ENCODE data around the gene TMEM131. TPM values are rescaled to one million over a fixed set of nuclear protein-coding genes. Genes with fewer than 3 reads are reported as not detected.

The TMEM131 gene
- total RNA-seq, 6 experiments from 2014 or later, result 39.2 to 49.5 (median 45.1) TPM

GRCh38 chr2:97724501-97724900 is 271.2 kb downstream of the TMEM131 start:
- TF ChIP-seq, protein P1, sequence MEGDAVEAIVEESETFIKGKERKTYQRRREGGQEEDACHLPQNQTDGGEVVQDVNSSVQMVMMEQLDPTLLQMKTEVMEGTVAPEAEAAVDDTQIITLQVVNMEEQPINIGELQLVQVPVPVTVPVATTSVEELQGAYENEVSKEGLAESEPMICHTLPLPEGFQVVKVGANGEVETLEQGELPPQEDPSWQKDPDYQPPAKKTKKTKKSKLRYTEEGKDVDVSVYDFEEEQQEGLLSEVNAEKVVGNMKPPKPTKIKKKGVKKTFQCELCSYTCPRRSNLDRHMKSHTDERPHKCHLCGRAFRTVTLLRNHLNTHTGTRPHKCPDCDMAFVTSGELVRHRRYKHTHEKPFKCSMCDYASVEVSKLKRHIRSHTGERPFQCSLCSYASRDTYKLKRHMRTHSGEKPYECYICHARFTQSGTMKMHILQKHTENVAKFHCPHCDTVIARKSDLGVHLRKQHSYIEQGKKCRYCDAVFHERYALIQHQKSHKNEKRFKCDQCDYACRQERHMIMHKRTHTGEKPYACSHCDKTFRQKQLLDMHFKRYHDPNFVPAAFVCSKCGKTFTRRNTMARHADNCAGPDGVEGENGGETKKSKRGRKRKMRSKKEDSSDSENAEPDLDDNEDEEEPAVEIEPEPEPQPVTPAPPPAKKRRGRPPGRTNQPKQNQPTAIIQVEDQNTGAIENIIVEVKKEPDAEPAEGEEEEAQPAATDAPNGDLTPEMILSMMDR (IDR thresholded peaks at IDR 0.05), result no peak
- H3K9me3 Mint-ChIP-seq, result 0 out of 2 replicates have a peak, but pooled peaks cover 4% of the 10 kb centered on the region
- no peaks in the 10 kb centered on the region for H3K4me1 Mint-ChIP-seq (ENCODE audit: low read depth)
- no peak overlapping the region for H3K27ac Mint-ChIP-seq
- DNase-seq, result no peak
- peaks cover 18% of the 10 kb centered on the region for H3K27me3 Mint-ChIP-seq (ENCODE audit: insufficient read depth)
- H3K4me3 Mint-ChIP-seq, result no peak overlapping the region
- peaks cover 4% of the 10 kb centered on the region; the same call in 1 of the 2 replicates for H3K36me3 Mint-ChIP-seq (ENCODE audit: low read depth)

DNA sequence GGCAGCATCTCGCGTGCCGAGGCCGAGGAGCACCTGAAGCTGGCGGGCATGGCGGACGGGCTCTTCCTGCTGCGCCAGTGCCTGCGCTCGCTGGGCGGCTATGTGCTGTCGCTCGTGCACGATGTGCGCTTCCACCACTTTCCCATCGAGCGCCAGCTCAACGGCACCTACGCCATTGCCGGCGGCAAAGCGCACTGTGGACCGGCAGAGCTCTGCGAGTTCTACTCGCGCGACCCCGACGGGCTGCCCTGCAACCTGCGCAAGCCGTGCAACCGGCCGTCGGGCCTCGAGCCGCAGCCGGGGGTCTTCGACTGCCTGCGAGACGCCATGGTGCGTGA is 271.7 kb downstream of the TMEM131 start:
- no peak overlapping the region for H3K27ac Mint-ChIP-seq
- peaks cover 18% of the 10 kb centered on the region for H3K27me3 Mint-ChIP-seq (ENCODE audit: insufficient read depth)
- no peak for DNase-seq
- H3K4me3 Mint-ChIP-seq, result no peak overlapping the region
- peaks cover 4% of the 10 kb centered on the region; the same call in 1 of the 2 replicates for H3K36me3 Mint-ChIP-seq (ENCODE audit: low read depth)
- H3K9me3 Mint-ChIP-seq, result 0 out of 2 replicates have a peak, but pooled peaks cover 4% of the 10 kb centered on the region
- TF ChIP-seq, protein P1 (IDR thresholded peaks at IDR 0.05), result no peak
- H3K4me1 Mint-ChIP-seq (ENCODE audit: low read depth), result no peaks in the 10 kb centered on the region

- Mint-ChIP-seq H3K4me3 (no peak overlapping the region), H3K4me1 (ENCODE audit: low read depth) (no peaks in the 10 kb centered on the region), H3K27ac (no peak overlapping the region), H3K27me3 (ENCODE audit: insufficient read depth) (peaks cover 18% of the 10 kb centered on the region), H3K9me3 (0 out of 2 replicates have a peak, but pooled peaks cover 4% of the 10 kb centered on the region), H3K36me3 (ENCODE audit: low read depth) (peaks cover 4% of the 10 kb centered on the region; the same call in 1 of the 2 replicates)
- TF ChIP-seq, protein P1 (IDR thresholded peaks at IDR 0.05), result no peak
- no peak for DNase-seq
Observed at GRCh38 chr2:97723156-97724072, 272.3 kb downstream of the TMEM131 start.

GRCh38 chr2:97722227-97722626 is 273.5 kb downstream of the TMEM131 start:
- H3K36me3 Mint-ChIP-seq (ENCODE audit: low read depth), result peaks cover 4% of the 10 kb centered on the region; the same call in 1 of the 2 replicates
- no peak overlapping the region for H3K27ac Mint-ChIP-seq
- no peaks in the 10 kb centered on the region for H3K9me3 Mint-ChIP-seq
- DNase-seq, result no peak
- H3K27me3 Mint-ChIP-seq (ENCODE audit: insufficient read depth), result peaks cover 15% of the 10 kb centered on the region
- H3K4me1 Mint-ChIP-seq (ENCODE audit: low read depth), result no peaks in the 10 kb centered on the region
- H3K4me3 Mint-ChIP-seq, result no peak overlapping the region
- TF ChIP-seq, protein P1 (IDR thresholded peaks at IDR 0.05), result no peak

- TF ChIP-seq, protein P1 (IDR thresholded peaks at IDR 0.05), result no peak
- Mint-ChIP-seq H3K36me3 (ENCODE audit: low read depth) (no peaks in the 10 kb centered on the region), H3K4me1 (ENCODE audit: low read depth) (no peaks in the 10 kb centered on the region), H3K27me3 (ENCODE audit: insufficient read depth) (peaks cover 18% of the 10 kb centered on the region), H3K9me3 (no peaks in the 10 kb centered on the region), H3K27ac (no peak overlapping the region), H3K4me3 (no peak overlapping the region)
- no peak for DNase-seq
Observed at GRCh38 chr2:97720746-97721145, 275.0 kb downstream of the TMEM131 start.
